GM11168 (cell line): Measurements from ENCODE around the gene FBLN7.
"Not testable (repeated sequence)": the region's sequence is repeated elsewhere in the genome, so short reads cannot be mapped to it uniquely, and the experiment has no call there.

Experiments used
- in situ Hi-C: fragments of 300-500 bp; cut with MboI; formaldehyde crosslinking; loops from one replicate; pipeline ENCODE4 v1.12.0; 2022; ENCODE audit warnings: low sequenced_read_pairs; ENCODE audit not compliant: unreplicated experiment

FBLN7 gene

GRCh38 chr2:112181571-112182290 is 43.5 kb downstream of the FBLN7 start:
- in situ Hi-C loops, result no loop called here

DNA sequence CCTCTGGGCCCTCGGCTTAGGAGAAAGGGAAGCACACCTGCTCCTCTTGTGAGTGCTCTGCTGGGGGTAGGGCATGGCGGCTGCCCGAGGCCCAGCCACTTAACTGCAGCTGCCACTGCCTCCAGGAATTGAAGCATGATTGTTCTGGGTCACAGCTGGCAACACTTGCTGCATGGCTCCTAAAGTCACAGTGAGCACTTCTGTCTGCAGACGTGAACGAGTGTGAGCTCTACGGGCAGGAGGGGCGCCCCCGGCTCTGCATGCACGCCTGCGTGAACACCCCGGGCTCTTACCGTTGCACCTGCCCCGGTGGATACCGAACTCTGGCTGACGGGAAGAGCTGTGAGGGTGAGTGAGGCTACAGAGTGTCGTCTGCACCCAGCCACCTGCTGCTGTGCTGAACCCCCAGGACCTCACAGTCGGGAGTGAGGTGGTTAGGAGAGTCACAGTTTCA is 44.4 kb downstream of the FBLN7 start:
- in situ Hi-C loops, result no loop called here

- in situ Hi-C loops, result no loop called here
Measured at GRCh38 chr2:112183327-112184025, 45.3 kb downstream of the FBLN7 start.

DNA sequence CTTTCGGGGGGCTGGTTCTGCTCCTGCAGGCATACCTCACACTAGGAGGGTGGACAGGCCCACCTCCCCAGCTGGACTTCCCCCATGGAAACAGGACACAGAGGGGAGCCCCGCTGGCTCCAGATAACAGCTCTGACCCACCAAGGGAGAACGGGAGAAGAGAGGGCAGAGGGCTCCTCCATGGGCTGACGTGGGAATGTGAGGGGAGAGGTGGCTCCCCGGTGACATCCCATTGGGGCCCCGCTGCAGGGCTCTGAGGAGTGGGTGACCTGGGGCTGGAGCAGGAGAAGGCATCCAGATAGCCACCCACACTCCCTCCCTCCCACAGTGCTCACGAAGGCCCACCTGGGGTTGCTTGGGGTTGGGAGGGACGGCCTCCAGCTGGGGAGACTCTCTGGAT is 45.9 kb downstream of the FBLN7 start:
- in situ Hi-C loops, result no loop called here

DNA sequence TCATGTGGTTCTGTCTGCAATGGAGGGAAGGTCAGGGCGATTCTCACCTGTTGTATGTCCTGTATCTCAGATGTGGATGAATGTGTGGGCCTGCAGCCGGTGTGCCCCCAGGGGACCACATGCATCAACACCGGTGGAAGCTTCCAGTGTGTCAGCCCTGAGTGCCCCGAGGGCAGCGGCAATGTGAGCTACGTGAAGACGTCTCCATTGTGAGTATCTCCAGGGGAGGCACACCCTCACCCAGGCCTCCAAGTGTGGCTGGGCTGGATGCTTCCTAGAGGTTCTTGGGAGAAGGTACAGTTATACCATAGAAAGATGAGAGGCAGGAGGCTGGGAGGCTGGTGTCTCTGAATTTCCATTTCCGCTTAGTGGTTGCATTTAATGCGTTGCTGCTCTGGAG is 46.9 kb downstream of the FBLN7 start:
- in situ Hi-C loops, result no loop called here

DNA sequence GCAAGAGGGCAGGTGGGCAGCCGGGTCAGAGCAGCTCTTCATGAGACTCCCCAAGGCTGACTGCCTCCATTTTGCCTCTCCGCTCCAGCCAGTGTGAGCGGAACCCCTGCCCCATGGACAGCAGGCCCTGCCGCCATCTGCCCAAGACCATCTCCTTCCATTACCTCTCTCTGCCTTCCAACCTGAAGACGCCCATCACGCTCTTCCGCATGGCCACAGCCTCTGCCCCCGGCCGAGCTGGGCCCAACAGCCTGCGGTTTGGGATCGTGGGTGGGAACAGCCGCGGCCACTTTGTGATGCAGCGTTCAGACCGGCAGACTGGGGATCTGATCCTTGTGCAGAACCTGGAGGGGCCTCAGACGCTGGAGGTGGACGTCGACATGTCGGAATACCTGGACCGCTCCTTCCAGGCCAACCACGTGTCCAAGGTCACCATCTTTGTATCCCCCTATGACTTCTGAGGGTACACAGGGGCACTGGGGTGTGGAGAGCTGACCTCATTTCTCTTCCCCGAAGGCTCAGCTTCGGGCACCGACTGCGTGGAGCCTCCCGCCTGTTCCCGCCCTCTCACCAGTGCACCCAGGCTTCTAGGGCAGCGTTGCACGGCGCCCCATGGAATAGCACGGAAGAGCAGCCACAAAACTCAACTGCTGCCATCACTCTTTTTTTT is 49.0 kb downstream of the FBLN7 start:
- in situ Hi-C loops, result no loop called here

- in situ Hi-C loops, result no loop called here
Measured at GRCh38 chr2:112187805-112188596, 49.8 kb downstream of the FBLN7 start.

DNA sequence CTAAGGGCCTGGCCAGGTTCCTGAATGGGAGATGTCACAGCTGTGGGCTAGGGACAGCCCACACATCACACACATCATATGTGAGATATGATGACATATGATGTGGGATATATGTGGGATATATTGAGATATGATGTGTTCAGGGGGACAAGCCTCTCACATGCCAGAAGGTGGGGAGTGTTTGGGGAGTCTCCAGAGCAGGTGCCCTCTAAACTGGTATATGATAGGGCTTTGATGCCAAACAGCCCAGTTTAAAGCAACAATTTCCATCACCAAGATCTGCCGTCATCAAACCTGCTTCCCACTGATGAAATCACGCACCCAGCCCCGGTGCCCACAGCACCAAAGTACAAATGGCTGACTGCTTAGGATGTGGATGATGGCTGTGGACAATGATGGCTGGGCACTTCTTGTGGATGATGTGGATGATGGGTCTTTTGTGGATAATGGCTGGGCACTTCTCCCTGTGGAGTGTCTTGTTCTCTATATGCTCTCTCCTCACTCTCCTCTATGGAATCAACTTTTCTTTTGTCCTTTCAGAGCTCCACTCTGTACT is 50.9 kb downstream of the FBLN7 start:
- in situ Hi-C loops, result no loop called here

DNA sequence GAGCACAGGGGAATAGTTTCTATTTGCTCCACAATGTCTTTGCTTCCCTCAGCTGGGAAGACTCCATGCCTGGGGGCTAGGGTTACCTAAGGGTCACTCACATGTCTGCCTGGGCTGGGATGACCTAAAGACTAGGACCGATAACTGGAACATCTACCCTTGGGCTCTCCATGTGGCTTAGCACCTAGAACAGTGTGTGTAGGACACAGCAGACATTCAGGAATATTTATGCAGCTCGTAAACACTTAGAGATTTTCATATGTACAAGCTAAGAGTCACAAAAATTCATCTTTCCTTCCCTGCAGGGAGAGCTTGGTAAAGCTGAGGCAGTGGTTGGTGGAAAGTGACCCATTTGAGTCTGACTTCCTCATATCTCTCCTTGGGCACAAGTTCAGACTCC is 55.8 kb downstream of the FBLN7 start:
- in situ Hi-C loops, result no loop called here

- in situ Hi-C loops, result no loop called here
Measured at GRCh38 chr2:112194482-112194881, 56.3 kb downstream of the FBLN7 start.

- in situ Hi-C loops, result no loop called here
Measured at GRCh38 chr2:112195167-112195766, 57.1 kb downstream of the FBLN7 start.

GRCh38 chr2:112195950-112196349 is 57.8 kb downstream of the FBLN7 start:
- in situ Hi-C loops, result no loop called here

- in situ Hi-C loops, result no loop called here
Measured at GRCh38 chr2:112197868-112198267, 59.7 kb downstream of the FBLN7 start.

DNA sequence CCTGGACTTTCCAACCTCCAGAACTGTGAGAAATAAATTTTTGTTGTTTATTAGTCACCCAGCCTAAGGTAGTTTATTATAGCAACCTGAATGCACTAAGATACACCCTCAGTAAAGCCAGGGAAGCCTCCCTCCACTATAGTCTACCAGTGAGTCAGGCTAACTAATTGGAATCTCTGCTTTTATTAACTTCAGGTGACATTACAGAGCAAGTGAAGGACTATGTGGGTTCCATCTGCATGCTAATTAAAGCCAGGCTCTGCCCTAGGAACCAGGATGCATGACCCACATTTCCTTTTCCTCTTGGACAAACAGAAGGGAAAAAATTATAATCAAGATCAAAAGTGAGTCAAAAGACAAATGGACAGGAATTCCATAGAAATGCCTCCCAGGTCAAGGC is 60.6 kb downstream of the FBLN7 start:
- in situ Hi-C loops, result no loop called here

- in situ Hi-C loops, result no loop called here
Measured at GRCh38 chr2:112199188-112199587, 61.0 kb downstream of the FBLN7 start.

DNA sequence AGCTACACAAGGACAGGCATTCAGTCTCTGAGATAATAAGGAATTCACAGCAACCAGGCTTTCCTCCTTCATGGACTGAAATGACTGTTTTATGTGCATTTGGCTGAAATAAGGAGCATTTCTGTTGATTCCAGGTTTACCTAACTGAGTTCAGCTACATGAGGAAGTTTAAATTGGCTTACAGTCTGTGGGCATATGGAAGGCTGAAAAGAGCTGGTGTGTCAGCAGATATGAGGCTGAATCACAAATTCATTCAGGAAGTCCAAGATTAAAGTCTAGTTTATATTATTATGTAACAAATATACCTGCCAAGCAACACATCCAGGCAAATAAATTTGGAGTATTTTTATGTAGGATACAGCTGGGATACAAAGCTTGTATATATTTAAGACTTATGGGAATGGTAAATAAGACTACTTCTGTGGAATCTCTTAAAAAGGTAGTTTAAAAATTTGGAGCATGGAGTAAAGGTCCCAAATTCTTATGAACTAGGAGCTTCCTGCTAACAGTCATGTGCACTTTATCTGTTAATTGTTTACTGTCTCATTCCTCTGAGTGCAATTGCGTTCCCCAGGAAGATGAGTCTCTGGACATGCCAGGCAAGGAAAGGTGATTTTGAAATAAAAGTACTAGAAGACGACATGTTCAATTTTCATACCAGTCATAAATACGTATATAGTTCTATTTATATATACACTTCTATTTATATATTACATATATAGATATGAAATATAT is 63.7 kb downstream of the FBLN7 start:
- in situ Hi-C loops, result no loop called here

GRCh38 chr2:112204411-112204810 is 66.2 kb downstream of the FBLN7 start:
- in situ Hi-C loops, result no loop called here

GRCh38 chr2:112207905-112208304 is 69.7 kb downstream of the FBLN7 start:
- in situ Hi-C loops, result not testable (repeated sequence)

DNA sequence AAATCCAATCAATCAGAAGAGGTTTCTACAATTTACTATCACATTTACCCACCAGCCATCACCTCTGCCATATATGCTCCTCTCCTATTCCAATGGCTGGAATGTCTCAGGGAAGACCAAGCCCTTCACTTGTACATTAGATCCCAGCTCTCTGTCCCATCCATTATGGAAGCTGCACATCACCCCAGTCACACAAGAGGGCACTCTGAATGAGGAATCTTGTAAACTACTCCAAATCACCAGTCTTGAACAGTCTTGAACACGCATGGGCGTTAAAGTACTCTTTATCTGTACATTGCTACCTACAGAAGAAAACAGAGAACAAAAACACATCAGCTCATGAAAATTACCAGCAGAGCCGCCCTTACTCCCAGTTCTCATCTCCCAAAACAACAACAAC is 78.0 kb downstream of the FBLN7 start:
- in situ Hi-C loops, result no loop called here
